Measurements from ENCODE around the gene TXK.

DNA sequence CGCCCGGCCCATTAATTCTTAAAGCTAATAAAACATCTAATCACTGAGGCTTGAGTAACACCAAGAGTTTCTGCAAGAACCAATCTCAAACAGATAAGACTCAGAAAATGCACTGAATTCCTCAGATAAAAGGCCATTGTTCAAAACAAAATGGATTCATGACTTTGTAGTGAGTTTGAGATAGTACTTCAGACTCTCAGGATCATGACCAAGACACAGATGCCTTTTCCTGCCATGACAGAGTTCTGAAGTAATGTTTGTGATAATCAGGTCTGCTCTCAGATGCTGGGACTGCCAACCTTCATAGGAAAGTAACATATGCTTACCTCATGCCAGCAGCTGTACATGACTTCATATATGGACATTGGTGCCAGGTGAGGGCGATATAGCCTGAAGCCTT is 62.9 kb downstream of the TXK start:
- TF ChIP-seq, protein P1, sequence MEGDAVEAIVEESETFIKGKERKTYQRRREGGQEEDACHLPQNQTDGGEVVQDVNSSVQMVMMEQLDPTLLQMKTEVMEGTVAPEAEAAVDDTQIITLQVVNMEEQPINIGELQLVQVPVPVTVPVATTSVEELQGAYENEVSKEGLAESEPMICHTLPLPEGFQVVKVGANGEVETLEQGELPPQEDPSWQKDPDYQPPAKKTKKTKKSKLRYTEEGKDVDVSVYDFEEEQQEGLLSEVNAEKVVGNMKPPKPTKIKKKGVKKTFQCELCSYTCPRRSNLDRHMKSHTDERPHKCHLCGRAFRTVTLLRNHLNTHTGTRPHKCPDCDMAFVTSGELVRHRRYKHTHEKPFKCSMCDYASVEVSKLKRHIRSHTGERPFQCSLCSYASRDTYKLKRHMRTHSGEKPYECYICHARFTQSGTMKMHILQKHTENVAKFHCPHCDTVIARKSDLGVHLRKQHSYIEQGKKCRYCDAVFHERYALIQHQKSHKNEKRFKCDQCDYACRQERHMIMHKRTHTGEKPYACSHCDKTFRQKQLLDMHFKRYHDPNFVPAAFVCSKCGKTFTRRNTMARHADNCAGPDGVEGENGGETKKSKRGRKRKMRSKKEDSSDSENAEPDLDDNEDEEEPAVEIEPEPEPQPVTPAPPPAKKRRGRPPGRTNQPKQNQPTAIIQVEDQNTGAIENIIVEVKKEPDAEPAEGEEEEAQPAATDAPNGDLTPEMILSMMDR (IDR thresholded peaks at IDR 0.05; ENCODE audit: insufficient read depth, low read length), result no peak
- TF ChIP-seq GABPA (IDR thresholded peaks at IDR 0.05; ENCODE audit: low read depth), result no peak
- TF ChIP-seq, protein P2, sequence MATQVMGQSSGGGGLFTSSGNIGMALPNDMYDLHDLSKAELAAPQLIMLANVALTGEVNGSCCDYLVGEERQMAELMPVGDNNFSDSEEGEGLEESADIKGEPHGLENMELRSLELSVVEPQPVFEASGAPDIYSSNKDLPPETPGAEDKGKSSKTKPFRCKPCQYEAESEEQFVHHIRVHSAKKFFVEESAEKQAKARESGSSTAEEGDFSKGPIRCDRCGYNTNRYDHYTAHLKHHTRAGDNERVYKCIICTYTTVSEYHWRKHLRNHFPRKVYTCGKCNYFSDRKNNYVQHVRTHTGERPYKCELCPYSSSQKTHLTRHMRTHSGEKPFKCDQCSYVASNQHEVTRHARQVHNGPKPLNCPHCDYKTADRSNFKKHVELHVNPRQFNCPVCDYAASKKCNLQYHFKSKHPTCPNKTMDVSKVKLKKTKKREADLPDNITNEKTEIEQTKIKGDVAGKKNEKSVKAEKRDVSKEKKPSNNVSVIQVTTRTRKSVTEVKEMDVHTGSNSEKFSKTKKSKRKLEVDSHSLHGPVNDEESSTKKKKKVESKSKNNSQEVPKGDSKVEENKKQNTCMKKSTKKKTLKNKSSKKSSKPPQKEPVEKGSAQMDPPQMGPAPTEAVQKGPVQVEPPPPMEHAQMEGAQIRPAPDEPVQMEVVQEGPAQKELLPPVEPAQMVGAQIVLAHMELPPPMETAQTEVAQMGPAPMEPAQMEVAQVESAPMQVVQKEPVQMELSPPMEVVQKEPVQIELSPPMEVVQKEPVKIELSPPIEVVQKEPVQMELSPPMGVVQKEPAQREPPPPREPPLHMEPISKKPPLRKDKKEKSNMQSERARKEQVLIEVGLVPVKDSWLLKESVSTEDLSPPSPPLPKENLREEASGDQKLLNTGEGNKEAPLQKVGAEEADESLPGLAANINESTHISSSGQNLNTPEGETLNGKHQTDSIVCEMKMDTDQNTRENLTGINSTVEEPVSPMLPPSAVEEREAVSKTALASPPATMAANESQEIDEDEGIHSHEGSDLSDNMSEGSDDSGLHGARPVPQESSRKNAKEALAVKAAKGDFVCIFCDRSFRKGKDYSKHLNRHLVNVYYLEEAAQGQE (IDR thresholded peaks at IDR 0.05; ENCODE audit: insufficient replicate concordance, low read depth), result no peak
- no peak for TF ChIP-seq POLR2AphosphoS5 (IDR thresholded peaks at IDR 0.05; ENCODE audit: low read depth)
